IgD-negative memory B cell (primary cell): Measurements from ENCODE around the gene FAM98C. TPM values are rescaled to one million over a fixed set of nuclear protein-coding genes. Genes with fewer than 3 reads are reported as not detected.

Experiments
- H3K27ac Mint-ChIP-seq, 3 donors: one replicate each; pipeline ENCODE4 v1.8.0; 2020 to 2022; ENCODE audit warnings: mild to moderate bottlenecking in 3 of 3, mixed read lengths in 3 of 3, moderate library complexity in 1 of 3
- H3K27me3 Mint-ChIP-seq: one replicate; pipeline ENCODE4 v1.8.0; 2021; ENCODE audit warnings: mixed read lengths
- H3K36me3 Mint-ChIP-seq: one replicate; pipeline ENCODE4 v1.8.0; 2020; ENCODE audit warnings: mild to moderate bottlenecking, mixed read lengths
- H3K4me1 Mint-ChIP-seq, 3 donors: one replicate each; pipeline ENCODE4 v1.8.0; 2020 to 2022; ENCODE audit warnings: mixed read lengths in 3 of 3, mild to moderate bottlenecking in 1 of 3
- H3K4me3 Mint-ChIP-seq, 4 donors: one replicate each; pipeline ENCODE4 v1.8.0; 2020 to 2022; ENCODE audit warnings: mild to moderate bottlenecking in 4 of 4, mixed read lengths in 4 of 4, moderate library complexity in 3 of 4
- H3K9me3 Mint-ChIP-seq, 3 donors: one replicate each; pipeline ENCODE4 v1.8.0; 2020 to 2021; ENCODE audit warnings: mixed read lengths in 3 of 3, mild to moderate bottlenecking in 1 of 3
- polyA plus RNA-seq: library from polyadenylated mRNA; unstranded; fragments of 300-500 nt; fragmentation: Illumina TruSeq; gene quantifications from one replicate; pipeline ENCODE4 v1.2.3, GENCODE V29; 2021

FAM98C gene
- polyA plus RNA-seq, 1 donor from 2014 or later, result 26.2 TPM

DNA sequence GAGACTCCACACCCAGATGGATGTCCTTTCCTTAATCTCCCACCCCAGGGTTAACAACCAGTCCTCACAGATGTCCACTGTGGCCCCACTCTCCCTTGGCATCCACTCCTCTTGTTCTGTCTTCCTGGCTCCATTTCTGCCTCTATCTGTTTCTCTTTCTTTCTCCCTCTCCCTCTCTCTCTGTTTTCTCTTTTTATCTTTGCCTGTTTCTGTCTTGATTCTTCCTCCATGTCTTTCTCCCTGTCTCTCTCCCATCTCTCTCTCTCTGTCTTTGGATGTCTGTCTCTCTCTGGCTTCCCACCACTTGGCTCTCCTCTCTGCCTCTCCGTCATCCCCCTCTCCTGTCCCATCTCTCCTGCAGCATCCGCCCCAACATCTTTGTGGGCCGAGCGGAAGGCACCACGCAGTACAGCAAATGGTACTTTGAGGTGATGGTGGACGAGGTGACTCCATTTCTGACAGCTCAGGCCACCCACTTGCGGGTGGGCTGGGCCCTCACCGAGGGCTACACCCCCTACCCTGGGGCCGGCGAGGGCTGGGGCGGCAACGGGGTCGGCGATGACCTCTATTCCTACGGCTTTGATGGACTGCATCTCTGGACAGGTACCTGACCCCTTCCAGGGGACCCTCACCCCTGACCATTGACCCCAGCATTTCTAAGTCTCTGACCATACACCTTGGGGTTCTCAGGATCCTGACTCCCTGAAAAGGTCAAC, 55.0 kb downstream of the FAM98C start:
- Mint-ChIP-seq H3K4me1 (peaks cover 0 to 2% (median 0%) of the 10 kb centered on the region in 3 donors), H3K9me3 (peaks cover 0 to 5% (median 2%) of the 10 kb centered on the region in 3 donors), H3K36me3 (no peaks in the 10 kb centered on the region), H3K27me3 (peaks cover 12% of the 10 kb centered on the region), H3K27ac (no peak overlapping the region), H3K4me3 (no peak overlapping the region)

Other genes with a start within 250 kb of the FAM98C start
- gene DPF1, start 178.9 kb upstream of the FAM98C start, polyA plus RNA-seq, result 0.24 TPM
- gene PPP1R14A, start 146.7 kb upstream of the FAM98C start, polyA plus RNA-seq, result 79.1 TPM
- gene SPINT2, start 138.5 kb upstream of the FAM98C start, polyA plus RNA-seq, result 167 TPM
- 0.83 TPM for gene C19orf33, start 98.8 kb upstream of the FAM98C start, polyA plus RNA-seq
- gene YIF1B, start 87.1 kb upstream of the FAM98C start, polyA plus RNA-seq, result 33.7 TPM
- gene KCNK6, start 83.2 kb upstream of the FAM98C start, polyA plus RNA-seq, result 3.6 TPM
- gene CATSPERG, start 67.3 kb upstream of the FAM98C start, polyA plus RNA-seq, result 1.6 TPM
- gene PSMD8, start 28.5 kb upstream of the FAM98C start, polyA plus RNA-seq, result 191 TPM
- gene GGN, start 15.1 kb upstream of the FAM98C start, polyA plus RNA-seq, result not detected
- not detected for gene SPRED3, start 14.4 kb upstream of the FAM98C start, polyA plus RNA-seq
- 0.25 TPM for gene RASGRP4, start 23.1 kb downstream of the FAM98C start, polyA plus RNA-seq
- 0.03 TPM for gene RYR1, start 30.6 kb downstream of the FAM98C start, polyA plus RNA-seq
- gene MAP4K1, start 214.9 kb downstream of the FAM98C start, polyA plus RNA-seq, result 250 TPM
- 371 TPM for gene EIF3K, start 216.1 kb downstream of the FAM98C start, polyA plus RNA-seq
- gene ACTN4, start 244.6 kb downstream of the FAM98C start, polyA plus RNA-seq, result 21.8 TPM